KMS-11 (cell line): ENCODE measurements around the gene ZNF57.

Experiments
- H2AFZ ChIP-seq: fragments of 200-600 bp; sonication (generic); 2 replicates; pipeline ENCODE4 v1.6.1; 2016; ENCODE audit warnings: antibody characterized with exemption, mixed run types, low read depth
- H3K27ac ChIP-seq: fragments of 200-600 bp; sonication (generic); 2 replicates; pipeline ENCODE4 v1.6.1; 2016; ENCODE audit warnings: mild to moderate bottlenecking, mixed run types
- H3K27me3 ChIP-seq: fragments of 200-600 bp; sonication (generic); 2 replicates; pipeline ENCODE4 v1.6.1; 2017; ENCODE audit warnings: mild to moderate bottlenecking, low read depth, mixed run types, moderate library complexity; ENCODE audit not compliant: insufficient read depth
- H3K36me3 ChIP-seq: fragments of 200-600 bp; sonication (generic); 2 replicates; pipeline ENCODE4 v1.6.1; 2017; ENCODE audit warnings: mild to moderate bottlenecking, mixed run types; ENCODE audit not compliant: insufficient read depth
- H3K4me1 ChIP-seq: fragments of 200-600 bp; sonication (generic); 2 replicates; pipeline ENCODE4 v1.6.1; 2016; ENCODE audit warnings: mild to moderate bottlenecking, low read depth, mixed run types; ENCODE audit not compliant: poor library complexity, severe bottlenecking
- H3K4me2 ChIP-seq: fragments of 200-600 bp; sonication (generic); 2 replicates; pipeline ENCODE4 v1.7.0; 2016; ENCODE audit warnings: mild to moderate bottlenecking, mixed run types
- H3K4me3 ChIP-seq: fragments of 200-600 bp; sonication (generic); IDR thresholded peaks from 2 replicates; pipeline ENCODE4 v1.6.1; 2017; ENCODE audit warnings: low read depth, low read length, mixed read lengths; ENCODE audit not compliant: insufficient read depth
- H3K79me2 ChIP-seq: fragments of 200-600 bp; sonication (generic); 2 replicates; pipeline ENCODE4 v1.6.1; 2016; ENCODE audit warnings: low read depth, mixed run types; ENCODE audit not compliant: insufficient read depth
- H3K9ac ChIP-seq: fragments of 200-600 bp; sonication (generic); 2 replicates; pipeline ENCODE4 v1.6.1; 2016; ENCODE audit warnings: mild to moderate bottlenecking, mixed run types
- H4K20me1 ChIP-seq: fragments of 200-600 bp; sonication (generic); 2 replicates; pipeline ENCODE4 v1.6.1; 2016; ENCODE audit warnings: mild to moderate bottlenecking, mixed run types; ENCODE audit not compliant: insufficient read depth
- CTCF ChIP-seq: fragments of 200-600 bp; sonication (generic); conservative IDR thresholded peaks from 2 replicates; pipeline ENCODE4 v1.6.1; 2017; ENCODE audit warnings: low read depth, mild to moderate bottlenecking, antibody characterized with exemption, low read length, moderate library complexity, mixed read lengths

Gene ZNF57

GRCh38 chr19:2905918-2906519 lies 5.3 kb downstream of the ZNF57 start:
- H3K9ac ChIP-seq, result no peak overlapping the region
- no peak overlapping the region for H3K4me3 ChIP-seq
- no peak overlapping the region for H3K27ac ChIP-seq
- H3K4me1 ChIP-seq, result no peaks in the 10 kb centered on the region
- H3K79me2 ChIP-seq, result no peaks in the 10 kb centered on the region
- H3K36me3 ChIP-seq, result no peaks in the 10 kb centered on the region
- TF ChIP-seq CTCF, result no peak
- H3K4me2 ChIP-seq, result no peak overlapping the region
- H2AFZ ChIP-seq, result no peak overlapping the region
- no peaks in the 10 kb centered on the region for H4K20me1 ChIP-seq
- peaks cover 40% of the 10 kb centered on the region for H3K27me3 ChIP-seq

DNA sequence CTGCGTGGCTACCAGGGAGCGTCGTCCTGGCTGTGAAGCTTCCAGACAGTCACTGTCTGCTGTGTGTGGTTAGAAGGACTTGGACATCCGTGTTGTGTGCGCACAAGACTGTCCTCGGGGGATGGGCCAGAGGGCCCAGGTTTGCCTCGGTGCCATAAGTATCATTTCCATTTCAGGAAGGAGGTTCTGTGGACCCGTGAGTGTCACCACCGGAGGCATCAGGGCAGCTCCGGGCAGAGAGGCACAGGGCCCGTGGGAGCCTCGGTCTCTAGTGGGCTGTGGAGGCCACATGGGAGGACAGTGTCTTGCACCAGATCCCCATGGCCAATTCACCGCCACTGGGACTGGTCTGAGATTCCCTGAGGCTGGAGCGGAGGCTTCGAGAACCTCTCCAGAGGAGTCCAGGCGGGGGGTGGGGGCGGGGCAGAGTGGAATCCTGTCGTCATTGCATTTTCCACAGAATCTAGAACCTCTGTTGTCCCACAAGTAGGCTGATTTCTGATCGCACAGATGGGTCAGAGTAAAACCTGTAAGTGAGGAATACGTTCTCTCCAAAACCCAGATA lies 6.0 kb downstream of the ZNF57 start:
- Histone ChIP-seq H3K9ac (no peak overlapping the region), H3K27me3 (peaks cover 40% of the 10 kb centered on the region), H3K36me3 (no peaks in the 10 kb centered on the region), H3K4me2 (no peak overlapping the region), H3K4me1 (no peaks in the 10 kb centered on the region), H3K27ac (no peak overlapping the region), H3K79me2 (no peaks in the 10 kb centered on the region), H2AFZ (no peak overlapping the region), H3K4me3 (no peak overlapping the region), H4K20me1 (no peaks in the 10 kb centered on the region)
- TF ChIP-seq CTCF, result no peak

DNA sequence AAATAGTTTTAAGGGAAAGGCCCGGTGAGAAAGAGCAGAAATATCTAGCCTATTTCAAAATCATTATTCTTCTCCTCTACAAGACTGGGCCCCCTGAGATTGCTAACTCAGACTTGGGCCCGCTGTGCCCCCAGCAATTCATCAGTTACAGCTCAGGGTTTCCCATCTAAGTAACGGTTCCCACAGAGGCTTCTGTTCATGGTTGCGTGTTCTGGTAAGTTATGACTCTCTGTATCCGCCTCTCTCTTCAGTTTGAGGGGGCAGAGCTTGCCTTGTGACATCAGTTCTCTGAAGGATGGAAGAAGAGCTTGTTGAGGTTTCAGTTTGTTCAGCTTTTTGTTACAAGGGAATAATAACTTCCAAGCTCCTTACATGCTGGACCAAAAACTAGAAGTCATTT lies 11.6 kb downstream of the ZNF57 start:
- Histone ChIP-seq H3K79me2 (no peaks in the 10 kb centered on the region), H3K9ac (no peak overlapping the region), H3K27me3 (peaks cover 52% of the 10 kb centered on the region), H3K27ac (no peak overlapping the region), H4K20me1 (no peaks in the 10 kb centered on the region), H3K4me3 (no peak overlapping the region), H3K4me1 (no peaks in the 10 kb centered on the region), H3K4me2 (no peak overlapping the region), H2AFZ (no peak overlapping the region), H3K36me3 (no peaks in the 10 kb centered on the region)
- no peak for TF ChIP-seq CTCF

- no peaks in the 10 kb centered on the region for H3K4me1 ChIP-seq
- no peak overlapping the region for H3K4me3 ChIP-seq
- H3K27me3 ChIP-seq, result peaks cover 71% of the 10 kb centered on the region
- H3K36me3 ChIP-seq, result no peaks in the 10 kb centered on the region
- H4K20me1 ChIP-seq, result no peaks in the 10 kb centered on the region
- H3K79me2 ChIP-seq, result no peaks in the 10 kb centered on the region
- no peak overlapping the region for H2AFZ ChIP-seq
- H3K9ac ChIP-seq, result no peak overlapping the region
- no peak overlapping the region for H3K4me2 ChIP-seq
- H3K27ac ChIP-seq, result no peak overlapping the region
- TF ChIP-seq CTCF, result no peak
Measured at GRCh38 chr19:2917275-2918184, 16.8 kb downstream of the ZNF57 start.
